NCI-H345 (cell line): Measurements from ENCODE around the gene TMEM135.
"Not testable (repeated sequence)": the region's sequence is repeated elsewhere in the genome, so short reads cannot be mapped to it uniquely, and the experiment has no call there.

Experiments
- DNase-seq: peaks from one replicate; lab custom pipeline; 2025; lab: John Stamatoyannopoulos, UW

Gene TMEM135

DNA sequence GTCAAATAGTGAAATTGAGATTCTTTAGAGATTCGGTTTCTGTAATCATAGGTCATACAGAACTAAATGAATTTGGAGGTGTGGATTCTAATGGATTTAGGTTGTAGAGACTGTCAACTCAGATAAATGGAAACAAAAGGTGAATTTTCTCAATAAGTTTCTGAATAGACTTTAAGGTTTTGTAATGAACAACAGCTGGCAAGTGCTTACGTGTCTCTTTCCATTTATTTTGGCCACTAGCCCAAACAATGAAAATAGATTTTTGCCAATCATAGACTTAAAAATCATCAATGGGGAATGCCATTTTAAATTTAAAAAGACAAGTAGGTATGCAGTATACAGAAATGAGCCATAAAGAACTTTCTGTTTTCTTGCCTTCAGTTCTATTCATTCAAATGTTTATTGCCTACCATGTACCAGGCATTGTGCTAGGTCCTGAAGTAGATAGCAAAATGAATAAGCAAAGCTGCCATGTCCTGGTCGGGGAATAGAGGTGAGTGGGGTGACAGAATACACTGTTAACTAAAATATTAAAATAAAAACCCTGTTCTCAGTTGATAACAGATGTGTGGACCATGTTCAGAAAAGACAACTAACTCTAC lies 16.9 kb upstream of the TMEM135 start:
- no peak for DNase-seq

DNA sequence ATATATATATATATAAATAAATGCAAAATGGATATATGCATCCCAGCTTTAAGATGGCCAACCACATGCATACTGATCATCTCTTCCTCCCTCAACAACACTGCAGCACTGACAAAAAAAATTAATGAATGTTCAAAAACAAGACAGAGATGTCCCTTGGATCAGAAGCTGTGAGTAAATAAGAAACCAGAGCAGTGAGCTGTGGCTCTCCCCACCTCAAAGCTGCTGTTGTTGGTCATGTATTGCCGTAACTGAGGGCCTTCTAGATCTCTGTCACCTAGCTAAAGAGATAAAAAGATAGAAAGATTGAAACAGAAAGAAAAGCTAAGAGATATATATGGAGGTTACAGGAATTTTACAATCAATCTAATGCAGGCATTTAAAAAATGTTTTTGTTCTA lies 15.5 kb upstream of the TMEM135 start:
- DNase-seq = no peak

DNA sequence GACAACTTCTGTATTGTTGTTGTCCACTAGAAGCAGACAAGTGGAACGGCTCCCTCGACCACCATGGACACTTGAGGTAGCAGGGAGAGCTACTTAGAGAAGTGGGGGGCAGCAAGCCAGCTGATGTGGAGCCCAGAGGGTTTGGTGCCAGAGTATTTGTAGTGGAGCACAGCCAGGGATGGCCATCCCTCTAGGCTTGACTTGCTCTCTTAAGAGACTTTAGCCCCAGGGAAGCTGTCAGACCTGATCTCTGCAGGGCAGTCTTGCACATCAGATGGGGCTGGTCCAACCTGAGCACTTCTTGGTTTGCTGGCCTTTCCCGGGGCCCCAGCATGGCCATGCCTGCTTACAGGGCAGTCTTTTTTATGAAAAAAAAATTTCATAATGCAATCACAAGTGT lies 15.0 kb upstream of the TMEM135 start:
- no peak for DNase-seq

DNA sequence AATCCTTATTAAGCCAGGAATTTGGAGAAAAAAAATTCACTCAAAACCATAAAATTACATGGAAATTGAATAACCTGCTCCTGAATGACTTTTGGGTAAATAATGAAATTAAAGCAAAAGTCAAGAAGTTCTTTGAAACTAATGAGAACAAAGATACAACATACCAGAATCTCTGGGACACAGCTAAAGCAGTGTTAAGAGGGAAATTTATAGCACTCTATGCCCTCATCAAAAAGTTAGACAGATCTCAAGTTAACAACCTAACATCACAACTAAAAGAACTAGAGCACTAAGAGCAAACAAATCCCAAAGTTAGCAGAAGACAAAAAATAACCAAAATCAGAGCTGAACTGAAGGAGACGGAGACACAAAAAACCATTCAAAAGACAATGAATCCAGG lies 11.3 kb upstream of the TMEM135 start:
- DNase-seq = not testable (repeated sequence)

DNA sequence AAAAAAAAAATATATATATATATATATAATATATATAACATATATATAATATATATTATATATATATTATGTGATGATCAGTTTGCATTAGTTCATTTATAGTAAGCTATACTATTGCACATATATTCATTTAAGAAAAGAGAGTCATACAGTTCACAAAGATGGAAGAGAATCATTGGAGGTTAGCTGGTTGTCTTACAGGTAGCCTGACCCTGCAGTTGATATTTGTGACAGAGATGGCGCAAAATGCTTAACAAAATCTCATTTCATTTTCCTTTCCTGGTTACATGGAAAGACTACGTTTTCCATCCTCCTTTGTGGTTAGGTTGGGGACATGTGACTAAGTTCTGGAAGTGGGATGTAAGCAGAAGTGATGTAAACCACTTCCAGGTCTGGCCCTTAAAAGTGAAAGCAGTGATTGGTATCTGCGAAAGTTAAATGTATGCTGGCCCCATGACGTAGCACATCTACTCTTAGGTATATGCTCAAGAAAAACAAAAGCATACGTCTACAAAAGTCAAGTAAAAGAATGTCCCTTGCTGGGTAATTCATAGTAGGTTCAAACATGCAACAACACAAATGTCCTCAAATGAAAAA lies 7.2 kb upstream of the TMEM135 start:
- DNase-seq = no peak

DNA sequence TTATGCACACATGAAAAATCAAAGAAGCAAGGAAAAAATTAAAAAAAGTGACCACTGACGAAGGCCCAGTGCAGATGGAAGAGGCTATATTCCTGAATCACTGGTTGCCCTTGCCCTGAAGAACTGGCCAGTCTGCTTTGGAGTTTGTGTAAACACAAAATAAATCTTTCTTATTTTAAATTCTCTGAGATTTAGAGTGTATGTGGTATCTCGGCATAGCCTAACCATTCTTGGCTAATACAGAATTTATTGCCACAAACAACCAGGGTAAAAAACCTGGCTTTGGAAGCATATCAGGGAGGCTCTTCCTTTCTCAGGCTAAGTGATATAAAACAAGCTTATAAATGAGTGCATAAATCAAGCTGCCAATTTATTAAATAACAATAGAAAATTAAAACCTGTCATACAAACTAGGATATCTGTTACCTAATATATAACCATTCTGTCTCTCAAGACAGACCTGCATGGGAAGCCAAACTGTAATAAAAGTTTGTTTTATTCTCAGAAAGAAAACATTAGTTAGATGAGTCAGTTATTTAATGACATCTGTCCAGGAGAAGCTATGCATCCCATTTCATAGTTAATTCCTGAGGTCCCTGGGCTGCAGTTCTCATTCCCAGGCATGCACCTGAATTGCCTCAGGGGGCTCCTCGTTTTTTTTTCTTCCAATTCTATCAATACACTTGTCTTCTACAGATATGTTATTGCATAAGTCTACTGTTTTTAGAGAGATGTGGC lies 6.1 kb upstream of the TMEM135 start:
- no peak for DNase-seq

DNA sequence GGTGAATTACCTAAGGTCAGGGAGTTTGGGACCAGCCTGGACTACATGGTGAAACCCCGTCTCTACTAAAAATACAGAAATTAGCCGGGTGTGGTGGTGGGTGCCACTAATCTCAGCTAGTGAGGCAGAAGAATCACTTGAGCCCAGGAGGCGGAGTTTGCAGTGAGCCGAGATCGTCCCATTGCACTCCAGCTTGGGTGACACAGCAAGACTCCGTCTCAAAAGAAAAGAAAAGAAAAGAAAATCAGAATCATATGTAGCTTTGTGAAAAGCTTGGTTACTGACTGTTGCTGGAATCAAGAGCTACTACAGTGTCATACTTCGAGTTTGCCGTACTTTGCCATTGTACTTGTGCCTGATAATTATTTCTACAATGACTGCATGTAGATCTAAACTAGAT lies 4.2 kb upstream of the TMEM135 start:
- no peak for DNase-seq

DNA sequence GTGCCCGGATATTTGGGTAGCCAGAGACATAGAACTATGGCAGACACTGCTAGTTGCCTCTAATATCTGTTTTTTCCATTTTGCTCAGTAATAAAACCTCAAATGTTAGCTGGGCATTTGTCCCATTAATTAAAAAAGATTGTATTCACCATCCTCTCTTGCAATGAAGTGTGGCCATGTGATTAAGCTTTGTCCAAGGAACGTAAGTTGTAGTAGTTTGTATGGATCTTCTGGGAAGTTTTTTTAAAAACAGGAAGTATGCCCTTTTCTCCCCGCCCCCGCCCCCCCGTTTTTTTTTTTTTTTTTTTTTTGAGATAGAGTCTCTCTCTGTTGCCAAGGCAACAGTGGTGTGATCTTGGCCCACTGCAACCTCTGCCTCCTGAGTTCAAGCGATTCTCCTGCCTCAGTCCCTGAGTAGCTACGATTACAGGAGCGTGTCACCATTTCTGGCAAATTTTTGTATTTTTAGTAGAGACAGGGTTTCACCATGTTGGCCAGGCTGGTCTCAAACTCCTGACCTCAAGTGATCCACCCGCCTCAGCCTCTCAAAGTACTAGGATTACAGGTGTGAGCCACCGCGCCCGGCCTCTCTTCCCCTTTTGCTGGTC lies 1.7 kb upstream of the TMEM135 start:
- no peak for DNase-seq

DNA sequence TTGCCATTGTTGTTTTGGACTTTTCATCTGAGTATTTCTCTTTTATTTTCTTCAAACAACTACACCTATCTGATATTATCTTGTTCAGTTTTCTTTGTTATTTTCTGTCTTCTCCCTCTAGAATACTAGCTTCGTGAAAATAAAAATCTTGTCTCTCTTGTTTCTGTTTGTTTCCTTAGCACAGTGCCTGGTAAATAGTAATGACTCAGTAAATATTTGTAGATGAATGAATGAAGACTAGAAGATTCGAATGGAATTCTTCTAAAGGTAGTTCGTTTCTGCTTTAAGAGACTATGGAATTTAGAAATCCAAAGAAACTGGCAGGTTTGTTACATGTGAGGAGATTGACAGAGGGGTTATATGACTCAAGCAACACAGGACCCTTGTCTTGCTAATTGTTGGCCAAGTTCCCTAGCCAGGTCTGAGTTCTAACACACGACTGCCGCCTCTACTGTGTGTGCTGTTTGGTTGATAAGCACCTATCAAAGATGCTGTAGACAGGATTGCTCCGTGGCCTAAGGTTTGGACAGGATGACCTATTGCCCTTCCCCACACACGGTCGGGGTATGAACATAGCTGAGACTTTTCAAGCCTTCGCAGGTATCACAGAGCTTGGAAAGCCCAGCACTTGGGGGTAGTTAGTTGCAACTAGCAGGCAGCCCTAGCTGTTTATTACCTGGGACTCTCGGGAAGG lies 831 bp upstream of the TMEM135 start:
- DNase-seq = no peak

DNA sequence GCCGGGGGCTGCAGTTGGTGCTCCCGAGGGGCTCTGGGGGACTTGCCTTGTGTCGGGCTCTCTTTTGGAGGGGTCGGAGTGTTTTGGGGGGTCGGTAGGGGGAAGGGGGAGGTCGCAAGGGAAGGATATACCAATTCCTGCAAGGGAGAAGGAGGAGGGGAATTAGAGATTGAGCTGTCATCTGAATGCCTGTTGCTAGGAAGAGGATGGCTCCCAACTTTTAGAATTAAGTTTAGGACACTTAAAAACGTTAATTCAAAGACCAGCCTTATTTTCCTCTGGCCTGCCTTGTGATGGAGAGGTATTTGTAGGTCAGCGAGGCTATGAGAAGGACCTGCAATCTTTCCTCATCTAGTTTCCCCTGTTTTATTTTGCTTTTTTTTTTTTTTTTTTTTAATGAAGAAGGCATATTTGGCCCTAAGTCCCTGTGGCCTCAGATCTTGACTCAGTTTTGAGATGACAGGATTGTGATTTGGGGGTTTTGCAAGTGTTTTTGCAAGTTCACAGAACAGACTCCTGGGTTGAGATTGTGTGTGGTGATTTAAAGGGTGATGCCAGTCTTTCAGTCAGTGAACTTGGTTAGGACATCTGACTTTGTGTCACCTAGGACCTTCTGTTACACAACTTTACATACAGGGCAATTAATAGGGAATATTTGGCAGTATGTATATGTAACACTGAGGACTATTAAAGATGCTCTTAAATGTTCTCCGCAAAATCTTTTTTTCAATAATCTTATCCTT lies 672 bp downstream of the TMEM135 start:
- DNase-seq = peak; percentile 11

DNA sequence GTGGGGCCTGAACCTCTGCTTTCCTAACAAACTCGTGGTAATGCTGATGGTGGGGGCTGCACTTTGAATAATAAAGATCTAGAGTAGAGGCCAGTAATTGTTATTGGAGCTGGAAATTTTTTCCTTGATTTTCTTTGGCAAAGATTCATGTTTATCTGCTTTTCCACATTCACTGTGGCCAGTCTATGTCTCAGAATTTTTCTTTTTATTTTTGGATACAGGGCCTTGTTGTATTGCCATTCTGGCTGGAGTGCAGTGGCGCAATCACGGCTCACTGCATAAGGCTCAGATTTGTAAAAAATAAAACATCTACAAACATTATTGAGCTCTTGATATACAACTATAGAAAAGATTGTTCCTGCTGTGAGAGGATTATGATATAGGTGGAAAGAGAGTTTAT lies 1.6 kb downstream of the TMEM135 start:
- DNase-seq = no peak

DNA sequence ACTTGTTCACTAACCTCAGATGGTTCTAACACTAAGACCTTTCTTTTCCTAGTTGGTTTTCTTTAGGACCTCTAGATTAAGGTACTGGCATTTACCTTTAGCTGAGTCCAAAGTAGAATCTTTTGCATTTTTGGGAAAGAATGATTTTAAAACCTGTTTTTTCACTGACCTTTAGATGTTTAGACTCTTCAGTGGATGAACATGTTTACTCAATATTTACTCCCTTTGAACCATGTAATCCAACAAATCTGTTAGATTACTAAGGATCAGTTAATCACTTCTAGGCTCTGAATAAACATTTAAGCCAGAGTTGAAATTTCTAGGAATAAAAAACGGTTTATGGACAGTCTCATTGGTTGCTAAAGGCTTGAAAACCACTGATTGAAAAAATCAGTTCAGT lies 6.2 kb downstream of the TMEM135 start:
- DNase-seq = no peak

DNA sequence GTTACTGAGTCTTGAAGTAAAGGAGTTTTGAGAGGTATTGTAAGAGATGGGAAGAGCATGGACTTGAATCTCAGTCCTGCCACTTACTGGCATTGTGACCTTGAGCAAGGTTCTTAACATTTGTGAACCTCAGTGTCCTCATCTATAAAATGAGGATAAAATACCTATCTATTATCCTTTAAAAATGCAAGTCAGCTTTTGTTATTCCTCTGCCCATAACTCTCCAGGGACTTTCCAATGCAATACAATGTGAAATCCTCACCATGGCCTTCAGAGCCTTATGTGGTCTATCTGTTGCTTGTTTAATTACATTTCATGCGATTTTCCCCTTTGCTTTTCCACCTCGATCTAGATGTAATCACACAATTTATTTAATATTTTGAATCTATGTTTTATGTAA lies 9.1 kb downstream of the TMEM135 start:
- DNase-seq = no peak

DNA sequence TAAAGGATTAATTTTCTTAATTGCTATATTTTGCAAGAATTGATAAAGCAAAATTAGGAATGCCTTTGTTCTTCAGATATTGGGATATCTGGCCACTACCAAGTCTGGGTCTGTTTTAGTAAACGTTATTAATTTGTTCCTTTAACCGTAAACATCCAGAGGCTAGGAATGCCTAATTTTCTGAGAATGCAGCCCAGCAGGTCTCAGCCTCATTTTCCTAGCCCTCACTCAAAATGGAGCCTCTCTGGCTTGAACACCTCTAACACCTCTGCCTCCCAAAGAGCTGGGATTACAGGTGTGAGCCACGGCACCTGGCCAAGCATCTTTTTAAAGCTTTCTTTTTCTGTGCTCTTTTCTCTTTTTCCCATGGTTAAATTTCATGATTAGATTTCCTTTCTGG lies 18.4 kb downstream of the TMEM135 start:
- DNase-seq = no peak

DNA sequence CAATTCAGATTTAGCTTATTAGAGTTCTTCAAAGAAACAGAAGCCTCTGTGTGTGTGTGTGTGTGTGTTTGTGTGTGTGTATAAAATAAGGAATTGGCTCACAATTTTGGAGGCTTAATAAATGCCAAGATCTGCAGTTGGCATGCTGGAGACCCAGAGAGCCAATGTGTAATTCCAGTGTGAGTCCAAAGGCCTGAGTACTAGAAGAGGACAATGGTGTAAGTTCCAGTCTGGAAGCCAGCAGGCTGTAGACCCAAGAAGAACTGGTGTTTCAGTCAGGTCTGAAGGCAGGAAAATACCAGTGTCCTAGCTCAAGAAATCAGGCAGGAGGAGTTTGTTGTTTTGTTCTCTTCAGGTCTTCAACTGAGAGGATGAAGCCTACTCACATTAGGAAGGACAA lies 20.0 kb downstream of the TMEM135 start:
- no peak for DNase-seq

DNA sequence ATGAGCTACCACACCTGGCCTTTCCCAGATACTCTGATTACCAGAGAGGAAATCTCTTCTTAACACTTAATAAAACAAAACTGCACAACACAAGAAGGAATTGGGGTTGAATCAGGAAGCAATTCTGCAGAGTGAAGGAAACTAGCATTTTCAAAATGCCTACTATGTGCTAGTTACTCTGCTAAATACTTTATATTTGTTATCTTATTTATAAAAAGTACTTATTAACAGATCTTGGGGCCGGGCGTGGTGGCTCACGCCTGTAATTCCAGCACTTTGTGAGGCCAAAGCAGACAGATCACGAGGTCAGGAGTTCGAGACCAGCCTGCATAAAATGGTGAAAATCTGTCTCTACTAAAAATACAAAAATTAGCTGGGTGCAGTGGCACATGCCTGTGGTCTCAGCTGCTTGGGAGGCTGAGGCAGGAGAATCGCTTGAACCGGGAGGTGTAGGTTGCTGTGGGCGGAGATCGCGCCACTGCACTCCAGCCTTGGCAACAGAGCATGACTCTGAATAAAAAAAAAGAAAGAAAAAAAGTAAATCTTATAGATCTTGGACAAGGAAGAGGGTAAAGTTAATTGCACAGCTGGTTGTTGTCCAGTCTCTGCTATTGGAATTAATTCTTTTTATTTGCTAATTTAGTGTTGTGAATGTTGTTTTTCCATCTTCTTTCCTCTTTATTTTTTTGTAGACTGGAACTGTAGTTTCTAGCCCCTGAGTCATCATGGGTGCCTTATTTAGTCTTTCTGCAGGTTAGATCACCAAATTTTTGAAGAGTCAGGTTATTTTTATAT lies 22.1 kb downstream of the TMEM135 start:
- no peak for DNase-seq

DNA sequence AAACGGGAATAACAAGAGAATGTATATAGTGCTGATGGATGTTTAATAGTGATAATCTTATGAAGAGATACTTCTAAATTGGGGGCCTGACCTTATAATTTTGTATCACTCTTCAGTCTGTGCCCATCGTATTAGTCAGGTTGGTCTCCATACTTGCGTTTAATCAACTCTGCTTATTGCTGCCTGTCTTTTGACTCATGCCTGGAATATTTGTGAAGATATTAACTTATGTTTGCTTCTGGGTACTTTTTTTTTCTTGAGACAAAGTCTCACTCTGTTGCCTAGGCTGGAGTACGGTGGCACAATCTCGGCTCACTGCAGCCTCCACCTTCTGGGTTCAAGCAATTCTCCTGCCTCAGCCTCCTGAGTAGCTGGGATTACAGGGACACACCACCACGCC lies 24.0 kb downstream of the TMEM135 start:
- no peak for DNase-seq

DNA sequence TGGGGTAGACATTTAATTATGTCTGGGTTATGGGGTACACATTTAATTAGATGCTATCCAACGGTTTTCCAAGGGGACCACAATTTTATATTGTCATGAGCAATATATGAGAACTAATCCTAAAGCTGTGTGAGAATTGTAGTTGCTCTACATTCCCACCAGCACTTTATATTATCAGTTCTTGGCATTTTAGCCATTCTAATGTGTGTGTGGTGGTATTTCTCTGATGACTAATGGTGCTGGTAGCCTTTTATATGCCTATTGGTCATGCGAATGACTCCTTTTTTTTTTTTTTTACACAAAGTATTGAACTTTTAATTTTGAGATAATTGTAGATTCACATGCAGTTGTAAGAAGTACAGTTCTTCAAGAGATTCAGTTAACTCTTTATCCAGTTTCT lies 26.2 kb downstream of the TMEM135 start:
- no peak for DNase-seq

DNA sequence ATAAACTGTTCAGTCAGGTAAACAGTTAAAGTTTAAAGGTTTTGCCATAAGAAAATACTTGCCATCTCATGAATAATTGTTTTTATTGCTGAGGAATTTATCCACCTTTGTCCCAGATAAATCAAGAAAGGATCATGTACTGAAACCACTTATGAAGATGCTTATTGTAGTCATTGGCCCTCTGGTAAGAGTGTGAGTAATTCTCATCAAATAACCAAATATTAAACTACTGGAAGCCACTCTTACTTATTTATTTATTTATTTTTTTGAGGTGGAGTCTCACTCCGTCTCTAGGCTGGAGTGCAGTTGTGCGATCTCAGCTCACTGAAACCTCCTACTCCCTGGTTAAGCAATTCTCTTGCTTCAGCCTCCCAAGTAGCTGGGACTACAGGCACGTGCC lies 35.1 kb downstream of the TMEM135 start:
- no peak for DNase-seq

DNA sequence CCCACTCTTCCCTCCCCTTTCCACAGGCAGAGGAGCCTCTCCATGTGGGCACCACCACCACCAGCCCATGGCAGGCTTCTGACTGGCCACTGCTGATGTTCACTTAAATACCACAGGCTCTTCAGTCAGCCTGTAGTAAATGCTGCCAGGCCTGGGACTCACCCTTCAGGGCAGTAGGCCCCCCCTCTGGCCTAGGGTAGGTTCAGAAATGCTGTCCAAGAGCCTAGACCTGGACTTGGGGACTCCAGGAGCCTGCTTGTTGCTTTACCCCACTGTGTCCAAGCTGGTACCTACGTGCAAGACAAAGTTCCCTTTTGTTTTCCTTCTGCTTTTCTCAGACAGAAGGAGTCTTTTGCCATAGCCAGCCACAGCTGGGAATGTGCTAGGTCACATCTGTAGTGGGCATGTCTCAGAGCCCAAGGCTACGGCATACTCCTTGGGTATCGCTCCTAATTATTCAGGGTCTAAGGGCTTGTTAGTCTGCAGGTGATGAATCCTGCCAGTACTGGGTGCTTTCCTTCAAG lies 38.6 kb downstream of the TMEM135 start:
- DNase-seq = no peak

DNA sequence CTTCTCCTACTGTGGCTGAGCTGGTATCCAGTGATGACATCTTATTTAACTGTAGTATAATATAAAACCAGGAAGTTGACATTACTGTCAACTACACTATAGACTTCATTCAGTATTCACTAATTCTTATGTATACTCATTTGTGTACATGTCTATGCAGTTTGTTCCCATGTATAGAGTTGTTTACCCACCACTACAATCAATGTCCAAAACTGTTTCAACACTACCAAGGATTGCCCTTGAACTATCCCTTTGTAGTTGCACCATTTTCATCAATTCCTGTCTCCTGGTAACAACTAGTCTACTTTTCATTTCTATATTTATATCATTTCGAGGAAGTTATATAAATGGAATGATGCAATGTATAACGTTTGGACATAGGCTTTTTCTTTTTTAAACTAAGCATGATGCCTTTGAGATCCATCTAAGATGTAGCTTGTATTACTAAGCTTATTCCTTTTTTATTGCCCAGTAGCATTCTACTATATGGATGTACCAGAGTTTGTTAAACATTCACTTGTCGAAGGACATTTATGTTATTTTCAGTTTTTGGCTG lies 39.2 kb downstream of the TMEM135 start:
- no peak for DNase-seq
